ENCODE data around the gene HYAL1.

- TF ChIP-seq CTCF (IDR thresholded peaks at IDR 0.05) (no peak), EP300 (IDR thresholded peaks at IDR 0.05) (no peak), POLR2A (IDR thresholded peaks at IDR 0.05) (no peak), POLR2AphosphoS5 (IDR thresholded peaks at IDR 0.05) (no peak)
Measured at GRCh38 chr3:50318163-50318562, 14.8 kb upstream of the HYAL1 start.
